Thoracic aorta (tissue), 2 donors: ENCODE results near the gene KIF25. TPM values are rescaled to one million over a fixed set of nuclear protein-coding genes. Genes with fewer than 3 reads are reported as not detected.

ENCODE experiments used
- ATAC-seq: fragments of 150-250 bp; one replicate; pipeline ENCODE4 v1.8.0; 2017; ENCODE audit warnings: low read depth; ENCODE audit not compliant: insufficient number of reproducible peaks, low FRiP score
- DNase-seq: peaks from one replicate; pipeline ENCODE4 v3.0.0-alpha.2; 2020; ENCODE audit warnings: low spot score
- H3K27ac ChIP-seq, 2 donors: fragments of 200-600 bp; sonication (generic); 1 replicate in 1 of 2; 2 replicates in 1 of 2; pipeline ENCODE4 v1.5.1; 2016; ENCODE audit warnings: mild to moderate bottlenecking in 2 of 2, moderate library complexity in 2 of 2
- H3K27me3 ChIP-seq: fragments of 200-600 bp; sonication (generic); replicated peaks from 2 replicates; pipeline ENCODE4 v1.6.0; 2016; ENCODE audit warnings: mild to moderate bottlenecking; ENCODE audit not compliant: insufficient read depth
- H3K36me3 ChIP-seq: fragments of 200-600 bp; sonication (generic); one replicate; pipeline ENCODE4 v1.5.1; 2016
- H3K4me1 ChIP-seq, 2 donors: fragments of 200-600 bp; sonication (generic); 1 replicate in 1 of 2; 2 replicates in 1 of 2; pipeline versions ENCODE4 v1.5.1 to v1.6.0; 2016; ENCODE audit warnings: low read depth in 2 of 2, mild to moderate bottlenecking in 1 of 2; ENCODE audit not compliant: control insufficient read depth in 1 of 2
- H3K4me3 ChIP-seq: fragments of 200-600 bp; sonication (generic); 2 replicates; pipeline ENCODE4 v1.5.1; 2016; ENCODE audit warnings: mild to moderate bottlenecking
- H3K9me3 ChIP-seq: fragments of 200-600 bp; sonication (generic); 2 replicates; pipeline ENCODE4 v1.5.1; 2016
- total RNA-seq, 2 donors: library from RNA; depleted of rRNA; stranded (reverse); fragments of >200 nt; gene quantifications; one replicate each; pipeline versions ENCODE4 v1.1.0 to v1.2.3, GENCODE V29; 2016
- TF ChIP-seq, protein P1 (sequence below): fragments of 200-600 bp; sonication (generic); IDR thresholded peaks from one replicate; pipeline ENCODE4 v1.5.1; 2019; ENCODE audit warnings: antibody characterized with exemption

KIF25 gene
- total RNA-seq, 2 donors from 2014 or later: not detected

DNA sequence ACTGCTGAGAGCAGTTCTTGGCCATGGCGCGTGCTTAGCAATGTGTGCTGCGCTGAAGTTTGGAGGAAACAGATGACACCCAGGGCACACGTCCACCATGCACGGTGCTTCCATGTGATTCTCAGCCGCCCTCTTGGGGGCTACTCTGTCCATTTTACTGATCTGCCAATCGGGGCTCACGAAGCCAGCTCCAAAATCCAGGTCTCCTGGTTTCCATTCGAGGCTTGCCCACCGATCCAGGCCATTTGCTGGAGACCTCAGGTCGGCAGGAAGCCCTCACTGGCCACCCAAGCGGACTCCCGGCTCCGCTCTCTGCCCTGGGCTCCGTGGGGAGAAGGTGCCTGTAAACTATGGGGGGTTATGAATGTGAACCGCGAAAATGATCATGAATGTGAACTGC lies 93.2 kb downstream of the KIF25 start:
- Histone ChIP-seq H3K4me1 (no peaks in the 10 kb centered on the region), H3K36me3 (no peaks in the 10 kb centered on the region), H3K4me3 (no peak overlapping the region), H3K9me3 (no peaks in the 10 kb centered on the region), H3K27ac (no peak overlapping the region), H3K27me3 (no peaks in the 10 kb centered on the region)
- ATAC-seq: no peak
- DNase-seq: no peak
- TF ChIP-seq, protein P1, sequence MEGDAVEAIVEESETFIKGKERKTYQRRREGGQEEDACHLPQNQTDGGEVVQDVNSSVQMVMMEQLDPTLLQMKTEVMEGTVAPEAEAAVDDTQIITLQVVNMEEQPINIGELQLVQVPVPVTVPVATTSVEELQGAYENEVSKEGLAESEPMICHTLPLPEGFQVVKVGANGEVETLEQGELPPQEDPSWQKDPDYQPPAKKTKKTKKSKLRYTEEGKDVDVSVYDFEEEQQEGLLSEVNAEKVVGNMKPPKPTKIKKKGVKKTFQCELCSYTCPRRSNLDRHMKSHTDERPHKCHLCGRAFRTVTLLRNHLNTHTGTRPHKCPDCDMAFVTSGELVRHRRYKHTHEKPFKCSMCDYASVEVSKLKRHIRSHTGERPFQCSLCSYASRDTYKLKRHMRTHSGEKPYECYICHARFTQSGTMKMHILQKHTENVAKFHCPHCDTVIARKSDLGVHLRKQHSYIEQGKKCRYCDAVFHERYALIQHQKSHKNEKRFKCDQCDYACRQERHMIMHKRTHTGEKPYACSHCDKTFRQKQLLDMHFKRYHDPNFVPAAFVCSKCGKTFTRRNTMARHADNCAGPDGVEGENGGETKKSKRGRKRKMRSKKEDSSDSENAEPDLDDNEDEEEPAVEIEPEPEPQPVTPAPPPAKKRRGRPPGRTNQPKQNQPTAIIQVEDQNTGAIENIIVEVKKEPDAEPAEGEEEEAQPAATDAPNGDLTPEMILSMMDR: no peak

DNA sequence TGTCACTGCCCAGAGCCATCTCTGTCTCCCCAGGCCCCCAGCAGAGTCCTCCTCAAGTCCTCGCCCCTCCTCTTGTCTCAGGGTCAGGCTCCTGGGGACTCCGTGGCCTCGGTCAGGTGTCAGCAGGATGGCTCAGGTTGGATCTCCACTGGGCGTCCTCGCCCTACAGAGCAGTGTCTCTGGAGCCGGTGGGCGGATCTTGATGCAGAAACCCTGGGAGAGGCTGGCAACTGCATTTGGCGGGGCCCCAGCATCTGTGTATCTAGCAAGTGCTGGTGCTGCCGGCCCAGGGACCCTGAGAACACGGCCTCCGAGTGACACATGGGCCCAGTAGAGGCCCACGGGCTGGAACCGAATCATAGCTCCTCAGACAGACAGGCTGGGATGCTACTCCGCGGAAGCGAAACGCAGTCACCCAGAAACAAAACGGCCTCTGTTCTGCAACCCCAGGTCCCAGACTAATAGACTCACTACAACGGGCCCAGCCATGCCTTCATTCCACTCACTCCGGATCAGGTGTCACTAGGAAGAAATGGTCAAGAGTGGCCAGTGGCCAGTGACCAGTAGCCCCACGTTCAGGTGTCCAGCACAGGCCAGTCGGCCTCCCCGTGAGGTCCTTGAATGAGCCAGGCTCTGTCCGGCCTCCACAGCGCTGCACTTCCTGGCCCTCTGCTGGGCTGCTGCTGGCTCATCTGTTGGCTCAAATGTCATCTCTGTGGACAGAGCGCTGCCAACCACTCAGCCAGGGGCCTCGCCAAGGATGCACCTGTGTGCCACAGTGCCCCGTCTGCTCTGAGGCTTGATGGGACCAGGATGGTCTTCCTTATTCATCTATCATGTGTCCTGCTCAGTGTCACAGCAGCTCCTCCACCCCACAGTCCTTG lies 94.2 kb downstream of the KIF25 start:
- ATAC-seq (no peak), DNase-seq (no peak)
- no peak overlapping the region for H3K27ac ChIP-seq
- TF ChIP-seq, protein P1: no peak
- H3K27me3 ChIP-seq: no peaks in the 10 kb centered on the region
- no peaks in the 10 kb centered on the region for H3K4me1 ChIP-seq
- H3K9me3 ChIP-seq: no peaks in the 10 kb centered on the region
- H3K4me3 ChIP-seq: no peak overlapping the region
- no peaks in the 10 kb centered on the region for H3K36me3 ChIP-seq

DNA sequence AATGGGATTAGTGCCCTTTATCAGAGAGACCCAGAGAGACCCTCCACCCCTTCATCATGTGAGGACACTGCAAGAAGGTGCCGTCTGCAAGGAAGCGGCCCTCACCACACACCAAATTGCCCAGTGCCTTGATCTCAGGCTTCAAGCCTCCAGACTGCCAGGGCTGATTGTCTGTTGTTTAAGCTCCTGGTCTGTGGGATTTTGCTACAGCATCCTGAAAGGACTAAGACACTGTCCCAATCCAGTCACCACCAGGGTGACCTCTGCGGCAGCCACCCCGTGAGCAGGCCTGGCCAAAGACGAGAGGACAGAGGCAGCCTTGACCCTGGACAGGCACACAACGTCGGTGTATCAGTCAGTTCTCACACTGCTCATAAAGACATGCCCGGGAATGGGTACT lies 95.1 kb downstream of the KIF25 start:
- no peak overlapping the region for H3K27ac ChIP-seq

DNA sequence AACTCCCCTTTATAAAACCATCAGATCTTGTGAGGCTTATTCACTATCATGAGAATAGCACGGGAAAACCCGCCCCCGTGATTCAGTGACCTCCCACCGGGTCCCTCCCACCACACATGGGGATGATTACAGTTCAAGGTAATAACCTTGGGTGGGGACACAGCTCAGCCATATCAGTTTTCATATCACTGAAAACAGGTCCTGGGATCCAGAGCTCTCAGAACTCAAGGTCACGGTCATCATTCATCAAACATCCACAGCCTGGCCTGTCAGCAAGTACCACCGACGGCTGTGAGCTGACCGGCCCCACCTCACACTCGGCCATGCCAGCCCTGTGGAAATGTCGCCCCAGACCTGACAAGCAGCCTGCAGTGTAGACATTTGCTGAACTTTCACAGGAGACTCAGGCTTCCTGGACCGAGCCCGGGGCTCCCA lies 95.6 kb downstream of the KIF25 start:
- Histone ChIP-seq H3K4me1 (no peaks in the 10 kb centered on the region), H3K9me3 (no peaks in the 10 kb centered on the region), H3K4me3 (no peak overlapping the region), H3K27ac (no peak overlapping the region), H3K36me3 (no peaks in the 10 kb centered on the region), H3K27me3 (no peaks in the 10 kb centered on the region)
- no peak for ATAC-seq
- no peak for DNase-seq
- TF ChIP-seq, protein P1: no peak

More for the DNA sequence above, 95.1 kb downstream of the KIF25 start:
- DNase-seq (no peak), ATAC-seq (no peak)
- H3K4me1 ChIP-seq: no peaks in the 10 kb centered on the region
- no peaks in the 10 kb centered on the region for H3K9me3 ChIP-seq
- H3K36me3 ChIP-seq: no peaks in the 10 kb centered on the region
- no peaks in the 10 kb centered on the region for H3K27me3 ChIP-seq
- TF ChIP-seq, protein P1: no peak
- no peak overlapping the region for H3K4me3 ChIP-seq

DNA sequence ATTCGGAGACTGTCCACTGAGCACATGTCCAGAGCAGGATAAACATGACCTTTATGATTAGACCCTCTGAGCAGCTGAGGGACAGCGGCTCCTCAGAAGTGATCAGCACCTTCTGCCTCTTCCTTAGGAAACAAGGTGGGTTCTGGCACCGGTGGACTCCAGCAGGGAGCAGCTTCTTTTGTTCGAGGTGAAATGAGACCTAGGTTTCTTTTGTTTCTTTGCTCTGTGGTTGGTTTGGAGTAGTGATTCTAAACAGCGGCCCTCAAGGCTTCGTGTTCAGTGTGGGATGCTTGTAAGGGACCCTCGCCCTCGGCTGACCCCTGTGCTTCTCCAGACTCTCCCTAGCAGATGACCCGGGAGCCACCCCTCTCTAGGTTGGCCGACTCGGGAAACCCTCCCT lies 96.2 kb downstream of the KIF25 start:
- ATAC-seq: no peak
- no peak for DNase-seq

More for the DNA sequence above, 96.2 kb downstream of the KIF25 start:
- H3K4me3 ChIP-seq: no peak overlapping the region
- no peaks in the 10 kb centered on the region for H3K27me3 ChIP-seq
- no peak overlapping the region for H3K27ac ChIP-seq
- no peaks in the 10 kb centered on the region for H3K36me3 ChIP-seq
- TF ChIP-seq, protein P1: no peak
- no peaks in the 10 kb centered on the region for H3K9me3 ChIP-seq
- H3K4me1 ChIP-seq: no peaks in the 10 kb centered on the region

Other genes with a start within 250 kb of the KIF25 start
- 10 to 100 TPM; 70.5 to 79.5 TPM for gene AFDN, start 170.8 kb upstream of the KIF25 start, total RNA-seq
- gene FRMD1, start 81.5 kb downstream of the KIF25 start, total RNA-seq: not detected